Endothelial cell (in vitro differentiated cells): ENCODE results near the gene IQSEC1. TPM values are rescaled to one million over a fixed set of nuclear protein-coding genes. Genes with fewer than 3 reads are reported as not detected.

Experiments
- DNase-seq: peaks from one replicate; pipeline ENCODE4 v3.0.0; 2021; ENCODE audit warnings: low spot score
- H3K27ac Mint-ChIP-seq: one replicate; pipeline ENCODE4 v1.8.0; 2021; ENCODE audit warnings: mixed read lengths, inconsistent platforms; ENCODE audit not compliant: unreplicated experiment
- H3K27me3 Mint-ChIP-seq: one replicate; pipeline ENCODE4 v1.8.0; 2021; ENCODE audit warnings: mild to moderate bottlenecking, moderate library complexity, mixed read lengths, inconsistent platforms; ENCODE audit not compliant: unreplicated experiment
- H3K36me3 Mint-ChIP-seq: one replicate; pipeline ENCODE4 v1.8.0; 2021; ENCODE audit warnings: mild to moderate bottlenecking, low read depth, mixed read lengths, inconsistent platforms; ENCODE audit not compliant: unreplicated experiment
- H3K4me1 Mint-ChIP-seq: one replicate; pipeline ENCODE4 v1.8.0; 2021; ENCODE audit warnings: mild to moderate bottlenecking, mixed read lengths, inconsistent platforms; ENCODE audit not compliant: unreplicated experiment
- H3K4me3 Mint-ChIP-seq: one replicate; pipeline ENCODE4 v1.8.0; 2021; ENCODE audit warnings: mild to moderate bottlenecking, mixed read lengths, inconsistent platforms; ENCODE audit not compliant: unreplicated experiment
- H3K9me3 Mint-ChIP-seq: one replicate; pipeline ENCODE4 v1.8.0; 2021; ENCODE audit warnings: mixed read lengths, inconsistent platforms; ENCODE audit not compliant: unreplicated experiment
- CTCF ChIP-seq: fragments of 200-600 bp; sonication (generic); IDR thresholded peaks from one replicate; pipeline ENCODE4 v1.5.0; 2021; ENCODE audit warnings: antibody characterized with exemption; ENCODE audit not compliant: unreplicated experiment
- total RNA-seq: library from RNA; stranded (reverse); fragmentation: NEBNext Ultra II Directional; extraction: Animal tissue kit (Norgen Biotek cat#: 25700); gene quantifications from one replicate; pipeline ENCODE4 v1.2.1, GENCODE V29; 2021; ENCODE audit not compliant: unreplicated experiment

IQSEC1 gene
- total RNA-seq, 1 donor from 2014 or later, result 75.3 TPM

- H3K4me3 Mint-ChIP-seq, result no peak overlapping the region
- H3K36me3 Mint-ChIP-seq, result peaks cover 7% of the 10 kb centered on the region
- peaks cover 12% of the 10 kb centered on the region for H3K27me3 Mint-ChIP-seq
- no peak overlapping the region for H3K27ac Mint-ChIP-seq
- no peak for TF ChIP-seq CTCF
- no peaks in the 10 kb centered on the region for H3K9me3 Mint-ChIP-seq
- no peak for DNase-seq
- peaks cover 34% of the 10 kb centered on the region for H3K4me1 Mint-ChIP-seq
Observed at GRCh38 chr3:13050446-13050845, 22.8 kb downstream of the IQSEC1 start.

- no peaks in the 10 kb centered on the region for H3K9me3 Mint-ChIP-seq
- H3K36me3 Mint-ChIP-seq, result peaks cover 7% of the 10 kb centered on the region
- H3K27ac Mint-ChIP-seq, result peak overlapping the region; percentile 68
- H3K27me3 Mint-ChIP-seq, result peaks cover 10% of the 10 kb centered on the region
- H3K4me3 Mint-ChIP-seq, result peak overlapping the region; percentile 42
- H3K4me1 Mint-ChIP-seq, result peaks cover 34% of the 10 kb centered on the region
- no peak for TF ChIP-seq CTCF
- DNase-seq, result no peak
Observed at GRCh38 chr3:13049400-13049799, 23.8 kb downstream of the IQSEC1 start.

- H3K36me3 Mint-ChIP-seq, result peaks cover 7% of the 10 kb centered on the region
Observed at GRCh38 chr3:13047296-13048165, 25.7 kb downstream of the IQSEC1 start.

GRCh38 chr3:13046569-13047274 lies 26.5 kb downstream of the IQSEC1 start:
- H3K27me3 Mint-ChIP-seq, result peaks cover 11% of the 10 kb centered on the region
- no peak overlapping the region for H3K4me3 Mint-ChIP-seq
- H3K9me3 Mint-ChIP-seq, result no peaks in the 10 kb centered on the region
- DNase-seq, result no peak
- peaks cover 29% of the 10 kb centered on the region for H3K4me1 Mint-ChIP-seq
- H3K27ac Mint-ChIP-seq, result no peak overlapping the region
- no peak for TF ChIP-seq CTCF
- H3K36me3 Mint-ChIP-seq, result peaks cover 7% of the 10 kb centered on the region

More at GRCh38 chr3:13047296-13048165, 25.7 kb downstream of the IQSEC1 start:
- H3K27me3 Mint-ChIP-seq, result peaks cover 11% of the 10 kb centered on the region
- H3K27ac Mint-ChIP-seq, result no peak overlapping the region
- no peak for DNase-seq
- no peaks in the 10 kb centered on the region for H3K9me3 Mint-ChIP-seq
- no peak overlapping the region for H3K4me3 Mint-ChIP-seq
- H3K4me1 Mint-ChIP-seq, result peaks cover 34% of the 10 kb centered on the region
- no peak for TF ChIP-seq CTCF
